SU-DHL-6 (cell line): ENCODE data around the gene TACO1.

Experiments used
- EZH2phosphoT487 ChIP-seq: fragments of 200-600 bp; sonication (generic), shearing (Covaris generic); conservative IDR thresholded peaks from 2 replicates; pipeline ENCODE4 v1.6.1; 2018; ENCODE audit warnings: mild to moderate bottlenecking, antibody characterized with exemption, low read length, moderate library complexity, mixed read lengths
- TF ChIP-seq, protein P1 (sequence below): fragments of 200-600 bp; sonication (generic); IDR thresholded peaks from one replicate; pipeline ENCODE4 v1.5.1; 2017; ENCODE audit warnings: antibody characterized with exemption, mild to moderate bottlenecking, low read length, moderate library complexity; ENCODE audit not compliant: insufficient read depth, poor library complexity, severe bottlenecking

GRCh38 chr17:63639125-63639524 lies 38.4 kb downstream of the TACO1 start:
- TF ChIP-seq, protein P1, sequence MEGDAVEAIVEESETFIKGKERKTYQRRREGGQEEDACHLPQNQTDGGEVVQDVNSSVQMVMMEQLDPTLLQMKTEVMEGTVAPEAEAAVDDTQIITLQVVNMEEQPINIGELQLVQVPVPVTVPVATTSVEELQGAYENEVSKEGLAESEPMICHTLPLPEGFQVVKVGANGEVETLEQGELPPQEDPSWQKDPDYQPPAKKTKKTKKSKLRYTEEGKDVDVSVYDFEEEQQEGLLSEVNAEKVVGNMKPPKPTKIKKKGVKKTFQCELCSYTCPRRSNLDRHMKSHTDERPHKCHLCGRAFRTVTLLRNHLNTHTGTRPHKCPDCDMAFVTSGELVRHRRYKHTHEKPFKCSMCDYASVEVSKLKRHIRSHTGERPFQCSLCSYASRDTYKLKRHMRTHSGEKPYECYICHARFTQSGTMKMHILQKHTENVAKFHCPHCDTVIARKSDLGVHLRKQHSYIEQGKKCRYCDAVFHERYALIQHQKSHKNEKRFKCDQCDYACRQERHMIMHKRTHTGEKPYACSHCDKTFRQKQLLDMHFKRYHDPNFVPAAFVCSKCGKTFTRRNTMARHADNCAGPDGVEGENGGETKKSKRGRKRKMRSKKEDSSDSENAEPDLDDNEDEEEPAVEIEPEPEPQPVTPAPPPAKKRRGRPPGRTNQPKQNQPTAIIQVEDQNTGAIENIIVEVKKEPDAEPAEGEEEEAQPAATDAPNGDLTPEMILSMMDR = no peak
- TF ChIP-seq EZH2phosphoT487 = no peak
